ENCODE measurements around the gene ZDHHC16.

The ZDHHC16 gene

GRCh38 chr10:97445722-97446639 is at the start of gene ZDHHC16, which contains the start of gene EXOSC1:
Gene ZDHHC16, plus strand, starts transcription at chr10:97446175. Its CDS starts 5,501 bp downstream, at chr10:97451676.
Gene EXOSC1, minus strand, starts transcription at chr10:97446006. Its CDS starts 21 bp downstream, at chr10:97445985.
- no peak for TF ChIP-seq CTCF (IDR thresholded peaks at IDR 0.05)

- no peak for TF ChIP-seq CTCF (IDR thresholded peaks at IDR 0.05)
Measured at GRCh38 chr10:97399843-97400545, 46.0 kb upstream of the ZDHHC16 start.

GRCh38 chr10:97400665-97401454 is 45.1 kb upstream of the ZDHHC16 start, which contains the start of gene RRP12:
Gene RRP12, minus strand, starts transcription at chr10:97401340. Its CDS starts 109 bp downstream, at chr10:97401231.
- no peak for TF ChIP-seq CTCF (IDR thresholded peaks at IDR 0.05)

GRCh38 chr10:97401455-97401919 is 44.5 kb upstream of the ZDHHC16 start:
- TF ChIP-seq CTCF (IDR thresholded peaks at IDR 0.05) = no peak

GRCh38 chr10:97404044-97404443 is 41.9 kb upstream of the ZDHHC16 start:
- no peak for TF ChIP-seq CTCF (IDR thresholded peaks at IDR 0.05)

GRCh38 chr10:97406064-97406463 is 39.9 kb upstream of the ZDHHC16 start:
- no peak for TF ChIP-seq CTCF (IDR thresholded peaks at IDR 0.05)
